ENCODE results near the gene LRRC55.

Gene LRRC55

GRCh38 chr11:57182896-57183295 lies 1.1 kb downstream of the LRRC55 start:
- DNase-seq (ENCODE audit: low read depth) = no peak

GRCh38 chr11:57190548-57190947 lies 8.8 kb downstream of the LRRC55 start:
- no peak for DNase-seq (ENCODE audit: low read depth)
- TF ChIP-seq, protein P1, sequence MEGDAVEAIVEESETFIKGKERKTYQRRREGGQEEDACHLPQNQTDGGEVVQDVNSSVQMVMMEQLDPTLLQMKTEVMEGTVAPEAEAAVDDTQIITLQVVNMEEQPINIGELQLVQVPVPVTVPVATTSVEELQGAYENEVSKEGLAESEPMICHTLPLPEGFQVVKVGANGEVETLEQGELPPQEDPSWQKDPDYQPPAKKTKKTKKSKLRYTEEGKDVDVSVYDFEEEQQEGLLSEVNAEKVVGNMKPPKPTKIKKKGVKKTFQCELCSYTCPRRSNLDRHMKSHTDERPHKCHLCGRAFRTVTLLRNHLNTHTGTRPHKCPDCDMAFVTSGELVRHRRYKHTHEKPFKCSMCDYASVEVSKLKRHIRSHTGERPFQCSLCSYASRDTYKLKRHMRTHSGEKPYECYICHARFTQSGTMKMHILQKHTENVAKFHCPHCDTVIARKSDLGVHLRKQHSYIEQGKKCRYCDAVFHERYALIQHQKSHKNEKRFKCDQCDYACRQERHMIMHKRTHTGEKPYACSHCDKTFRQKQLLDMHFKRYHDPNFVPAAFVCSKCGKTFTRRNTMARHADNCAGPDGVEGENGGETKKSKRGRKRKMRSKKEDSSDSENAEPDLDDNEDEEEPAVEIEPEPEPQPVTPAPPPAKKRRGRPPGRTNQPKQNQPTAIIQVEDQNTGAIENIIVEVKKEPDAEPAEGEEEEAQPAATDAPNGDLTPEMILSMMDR (conservative IDR thresholded peaks at IDR 0.05; ENCODE audit: low read depth, low read length) = no peak
- H3K4me3 ChIP-seq (ENCODE audit: low read depth, low read length) = no peak overlapping the region

More at GRCh38 chr11:57182896-57183295, 1.1 kb downstream of the LRRC55 start:
- TF ChIP-seq, protein P1 (conservative IDR thresholded peaks at IDR 0.05; ENCODE audit: low read depth, low read length) = no peak
- no peak overlapping the region for H3K4me3 ChIP-seq (ENCODE audit: low read depth, low read length)

GRCh38 chr11:57191311-57192219 lies 9.8 kb downstream of the LRRC55 start:
- TF ChIP-seq, protein P1 (conservative IDR thresholded peaks at IDR 0.05; ENCODE audit: low read depth, low read length) = no peak
- no peak for DNase-seq (ENCODE audit: low read depth)
- H3K4me3 ChIP-seq (ENCODE audit: low read depth, low read length) = no peak overlapping the region

GRCh38 chr11:57192316-57192715 lies 10.6 kb downstream of the LRRC55 start:
- TF ChIP-seq, protein P1 (conservative IDR thresholded peaks at IDR 0.05; ENCODE audit: low read depth, low read length) = no peak
- DNase-seq (ENCODE audit: low read depth) = no peak
- H3K4me3 ChIP-seq (ENCODE audit: low read depth, low read length) = no peak overlapping the region

GRCh38 chr11:57196596-57196995 lies 14.8 kb downstream of the LRRC55 start:
- no peak for DNase-seq (ENCODE audit: low read depth)
- TF ChIP-seq, protein P1 (conservative IDR thresholded peaks at IDR 0.05; ENCODE audit: low read depth, low read length) = no peak
- no peak overlapping the region for H3K4me3 ChIP-seq (ENCODE audit: low read depth, low read length)

DNA sequence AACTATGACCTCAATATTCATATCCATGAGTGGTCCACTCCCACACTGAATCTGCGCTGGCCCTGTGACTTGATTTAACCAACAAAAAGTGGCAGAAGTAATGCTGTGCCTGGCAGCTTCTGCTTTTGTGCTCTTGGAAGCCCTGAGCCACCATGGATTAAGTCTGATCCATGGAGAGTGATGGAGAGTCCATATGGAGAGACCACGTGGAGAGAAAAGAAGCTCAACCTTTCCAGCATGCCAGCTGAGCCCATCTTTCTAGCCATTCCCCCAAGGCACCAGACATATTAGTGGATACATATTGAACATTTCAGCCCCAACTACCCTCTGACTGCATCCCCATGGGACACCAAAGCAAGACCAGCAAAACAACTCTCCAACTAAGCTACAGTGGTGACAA lies 16.0 kb downstream of the LRRC55 start:
- H3K4me3 ChIP-seq (ENCODE audit: low read depth, low read length) = no peak overlapping the region
- TF ChIP-seq, protein P1 (conservative IDR thresholded peaks at IDR 0.05; ENCODE audit: low read depth, low read length) = no peak
- DNase-seq (ENCODE audit: low read depth) = no peak

DNA sequence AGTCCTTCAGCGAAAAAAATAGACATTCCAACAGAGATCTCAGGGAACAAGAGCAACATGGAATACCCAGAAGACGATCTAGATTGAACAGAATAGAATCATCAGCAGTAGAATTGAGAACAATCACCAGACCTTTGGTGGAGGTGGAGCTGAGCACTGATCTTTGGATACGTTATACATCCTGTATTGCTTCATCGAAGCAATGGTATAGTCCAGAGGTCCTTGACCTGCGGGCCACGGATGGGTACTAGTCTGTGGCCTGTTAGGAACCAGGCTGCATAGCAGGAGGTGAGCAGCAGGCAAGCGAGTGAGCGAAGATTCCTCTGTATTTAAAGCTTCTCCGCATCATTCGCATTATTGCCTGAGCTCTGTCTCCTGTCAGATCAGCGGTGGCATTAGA lies 17.6 kb downstream of the LRRC55 start:
- TF ChIP-seq, protein P1 (conservative IDR thresholded peaks at IDR 0.05; ENCODE audit: low read depth, low read length) = no peak
- H3K4me3 ChIP-seq (ENCODE audit: low read depth, low read length) = no peak overlapping the region
- no peak for DNase-seq (ENCODE audit: low read depth)

Measured in choroid plexus epithelial cell (primary cell).